Endothelial cell of umbilical vein (primary cell): Measurements from ENCODE around the gene NDUFA5. TPM values are rescaled to one million over a fixed set of nuclear protein-coding genes. Genes with fewer than 3 reads are reported as not detected.

Experiments used
- BruUV-seq: library from RNA; stranded (reverse); fragments of 400-500 nt; replicated peaks from 2 replicates; lab custom pipeline; 2021; lab: Mats Ljungman, UMichigan
- CTCF ChIA-PET: fragments of 300-600, 350-600 bp; sonication (Branson Sonifier 250); formaldehyde crosslinking; loops from one replicate; lab custom pipeline; 2021; ENCODE audit warnings: antibody characterized with exemption, inconsistent platforms; lab: Charles Lee
- POLR2A ChIA-PET: fragments of 300-600, 350-600 bp; sonication (Branson Sonifier 250); formaldehyde crosslinking; loops from one replicate; lab custom pipeline; 2021; ENCODE audit warnings: antibody characterized with exemption, inconsistent platforms; lab: Charles Lee
- DNase-seq: peaks from one replicate; pipeline ENCODE4 v3.0.0-alpha.2; 2011; ENCODE audit warnings: low read depth, low spot score
- FAIRE-seq: peaks from 2 replicates; lab custom pipeline; 2011; peaks lifted over from hg19 to GRCh38; lab: Jason Lieb, UNC
- H2AFZ ChIP-seq: 2 replicates; pipeline ENCODE4 v1.6.0; 2012; ENCODE audit warnings: low read depth, low read length, control low read depth, inconsistent platforms
- H3K27ac ChIP-seq: 2 replicates; pipeline ENCODE4 v1.5.1; 2011; ENCODE audit warnings: low read depth, mild to moderate bottlenecking, control low read depth, low read length, moderate library complexity; ENCODE audit not compliant: insufficient read depth
- H3K27me3 ChIP-seq, 2 experiments: 2 replicates each; pipeline versions ENCODE4 v1.6.0 to v1.6.1; 2011; ENCODE audit warnings: low read length in 2 of 2, mixed read lengths in 1 of 2; ENCODE audit not compliant: control insufficient read depth in 2 of 2, insufficient read depth in 2 of 2
- H3K36me3 ChIP-seq, 2 experiments: 2 replicates in 1 of 2; 3 replicates in 1 of 2; pipeline ENCODE4 v1.5.1; 2011; ENCODE audit warnings: low read length in 2 of 2, mild to moderate bottlenecking in 1 of 2, moderate library complexity in 1 of 2; ENCODE audit not compliant: control insufficient read depth in 2 of 2, insufficient read depth in 2 of 2; ENCODE audit errors: extremely low read depth in 1 of 2
- H3K4me1 ChIP-seq: 3 replicates; pipeline ENCODE4 v1.5.1; 2011; ENCODE audit warnings: mild to moderate bottlenecking, low read length; ENCODE audit not compliant: control insufficient read depth, insufficient read depth; ENCODE audit errors: extremely low read depth
- H3K4me2 ChIP-seq: 2 replicates; pipeline ENCODE4 v1.6.1; 2011; ENCODE audit warnings: low read length, control low read depth, mixed read lengths; ENCODE audit not compliant: insufficient read depth
- H3K4me3 ChIP-seq, 3 experiments: fragments of 200-600 bp in 1 of 3; sonication (generic), shearing (Covaris generic) in 1 of 3; replicated peaks in 1 of 3; 2 replicates each; pipeline ENCODE4 v1.5.1; 2011 to 2016; ENCODE audit warnings: control low read depth in 3 of 3, low read length in 3 of 3, mild to moderate bottlenecking in 2 of 3, inconsistent platforms in 1 of 3, low read depth in 1 of 3, moderate library complexity in 1 of 3; ENCODE audit not compliant: insufficient read depth in 1 of 3
- H3K79me2 ChIP-seq: 2 replicates; pipeline ENCODE4 v1.6.0; 2012; ENCODE audit warnings: low read length, inconsistent platforms; ENCODE audit not compliant: control insufficient read depth, insufficient read depth
- H3K9ac ChIP-seq: replicated peaks from 2 replicates; pipeline ENCODE3; 2011; ENCODE audit warnings: low read length, control low read depth; ENCODE audit not compliant: insufficient read depth; ENCODE audit errors: extremely low read depth
- H3K9me1 ChIP-seq: replicated peaks from 3 replicates; pipeline ENCODE4 v1.6.0; 2011; ENCODE audit warnings: mild to moderate bottlenecking, low read length; ENCODE audit not compliant: control insufficient read depth, insufficient read depth; ENCODE audit errors: extremely low read depth
- H3K9me3 ChIP-seq: replicated peaks from 2 replicates; pipeline ENCODE4 v1.5.1; 2012; ENCODE audit warnings: low read length, inconsistent platforms; ENCODE audit not compliant: control insufficient read depth, insufficient read depth
- H4K20me1 ChIP-seq: replicated peaks from 2 replicates; pipeline ENCODE3; 2011; ENCODE audit warnings: mild to moderate bottlenecking, low read length; ENCODE audit not compliant: control insufficient read depth, insufficient read depth; ENCODE audit errors: extremely low read depth
- CTCF ChIP-seq, 2 donors: IDR thresholded peaks; 1 replicate in 1 of 2; 2 replicates in 1 of 2; pipeline ENCODE4 v1.5.1; 2011; ENCODE audit warnings: low read length in 2 of 2, mild to moderate bottlenecking in 2 of 2, moderate library complexity in 2 of 2, control low read depth in 1 of 2, inconsistent platforms in 1 of 2, low read depth in 1 of 2; ENCODE audit not compliant: insufficient read depth in 1 of 2; ENCODE audit errors: extremely low read depth in 1 of 2
- FOS ChIP-seq: IDR thresholded peaks from 2 replicates; pipeline ENCODE4 v1.6.1; 2011; ENCODE audit warnings: mild to moderate bottlenecking, low read length, moderate library complexity, borderline replicate concordance; ENCODE audit not compliant: insufficient read depth
- MAX ChIP-seq: IDR thresholded peaks from 2 replicates; pipeline ENCODE4 v1.6.1; 2011; ENCODE audit not compliant: insufficient read depth, insufficient read length
- POLR2A ChIP-seq: IDR thresholded peaks from 2 replicates; pipeline ENCODE4 v1.6.1; 2012; ENCODE audit warnings: low read depth, mild to moderate bottlenecking, control low read depth, low read length
- POLR2AphosphoS5 ChIP-seq: IDR thresholded peaks from 2 replicates; pipeline ENCODE4 v1.6.1; 2012; ENCODE audit warnings: low read depth, mild to moderate bottlenecking, control low read depth, low read length, moderate library complexity; ENCODE audit not compliant: insufficient read depth
- dilution Hi-C: fragments of 300-500 bp; cut with MboI; formaldehyde crosslinking; loops from one replicate; pipeline ENCODE4 v1.15.0; 2019; ENCODE audit warnings: low sequenced_read_pairs; ENCODE audit not compliant: extremely low pct_ligation_motif_present
- intact Hi-C: fragments of 100-400 bp; cut with micrococcal nuclease; formaldehyde crosslinking; loops from one replicate; pipeline ENCODE4 v1.10.0; 2022
- polyA plus RNA-seq, 4 experiments: library from polyadenylated mRNA; depleted of rRNA in 3 of 4; stranded (reverse) in 3 of 4; unstranded in 1 of 4; fragments of >200 nt; gene quantifications; 2 replicates each; pipeline versions ENCODE4 v1.2.1 to v1.2.3, GENCODE V29; 2011 to 2012; ENCODE audit warnings: missing spikeins in 1 of 4
- total RNA-seq: library from RNA; stranded (reverse); gene quantifications from 2 replicates; pipeline ENCODE4 v1.2.3, GENCODE V29; 2021

Gene NDUFA5
- total and polyA plus RNA-seq, 2 donors (not counting 3 experiments of a cell fraction or from before 2014, with no cell fraction given), result 6.2 to 62.3 TPM

- dilution Hi-C loops (no loop called here), intact Hi-C loops (no loop called here)
- Histone ChIP-seq H2AFZ (no peak overlapping the region), H3K4me3 (no peak overlapping the region), H4K20me1 (no peaks in the 10 kb centered on the region), H3K79me2 (no peaks in the 10 kb centered on the region), H3K9me1 (no peaks in the 10 kb centered on the region), H3K27me3 (no peaks in the 10 kb centered on the region), H3K9me3 (no peaks in the 10 kb centered on the region), H3K36me3 (no peaks in the 10 kb centered on the region), H3K4me2 (peak overlapping the region; percentile 47), H3K27ac (peak overlapping the region; percentile 11), H3K4me1 (peaks cover 18% of the 10 kb centered on the region), H3K9ac (no peak overlapping the region)
- FAIRE-seq (no peak), DNase-seq (no peak)
- POLR2A ChIA-PET, result interaction anchor here (1.2 kb wide), 1 partner anchor 13 kb away, joined by 3 read pairs; the partner anchor contains the start of gene NDUFA5
- no TSS peak for BruUV-seq
- CTCF ChIA-PET, result interaction anchor here (0.6 to 2.0 kb wide), 6 partner anchors 10 to 531 kb away, joined by 3 to 8 read pairs (median 6); partner anchors contain the start of gene NDUFA5
- no peak for TF ChIP-seq POLR2AphosphoS5
- no peak for TF ChIP-seq FOS
- TF ChIP-seq CTCF (IDR thresholded peaks at IDR 0.05; ENCODE audit: extremely low read depth in 1 of 2, insufficient read depth in 1 of 2, low read depth in 1 of 2, low read length in 2 of 2), result no peak
- TF ChIP-seq POLR2A, result no peak
- no peak for TF ChIP-seq MAX
Measured at GRCh38 chr7:123571187-123571586, 13.6 kb upstream of the NDUFA5 start.
